ENCODE results near the gene FAU.
"Not testable (repeated sequence)": the region's sequence is repeated elsewhere in the genome, so short reads cannot be mapped to it uniquely, and the experiment has no call there.

Gene FAU

GRCh38 chr11:65126624-65127274 lies 4.8 kb upstream of the FAU start:
- TF ChIP-seq, protein P1, sequence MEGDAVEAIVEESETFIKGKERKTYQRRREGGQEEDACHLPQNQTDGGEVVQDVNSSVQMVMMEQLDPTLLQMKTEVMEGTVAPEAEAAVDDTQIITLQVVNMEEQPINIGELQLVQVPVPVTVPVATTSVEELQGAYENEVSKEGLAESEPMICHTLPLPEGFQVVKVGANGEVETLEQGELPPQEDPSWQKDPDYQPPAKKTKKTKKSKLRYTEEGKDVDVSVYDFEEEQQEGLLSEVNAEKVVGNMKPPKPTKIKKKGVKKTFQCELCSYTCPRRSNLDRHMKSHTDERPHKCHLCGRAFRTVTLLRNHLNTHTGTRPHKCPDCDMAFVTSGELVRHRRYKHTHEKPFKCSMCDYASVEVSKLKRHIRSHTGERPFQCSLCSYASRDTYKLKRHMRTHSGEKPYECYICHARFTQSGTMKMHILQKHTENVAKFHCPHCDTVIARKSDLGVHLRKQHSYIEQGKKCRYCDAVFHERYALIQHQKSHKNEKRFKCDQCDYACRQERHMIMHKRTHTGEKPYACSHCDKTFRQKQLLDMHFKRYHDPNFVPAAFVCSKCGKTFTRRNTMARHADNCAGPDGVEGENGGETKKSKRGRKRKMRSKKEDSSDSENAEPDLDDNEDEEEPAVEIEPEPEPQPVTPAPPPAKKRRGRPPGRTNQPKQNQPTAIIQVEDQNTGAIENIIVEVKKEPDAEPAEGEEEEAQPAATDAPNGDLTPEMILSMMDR (IDR thresholded peaks at IDR 0.05; ENCODE audit: control insufficient read depth, extremely low read depth, insufficient read depth), result no peak
- no peak for DNase-seq (ENCODE audit: low read depth)
- H3K4me3 ChIP-seq (ENCODE audit: low read depth, low read length), result no peak overlapping the region

- no peak for DNase-seq (ENCODE audit: low read depth)
- no peak overlapping the region for H3K4me3 ChIP-seq (ENCODE audit: low read depth, low read length)
- TF ChIP-seq, protein P1 (IDR thresholded peaks at IDR 0.05; ENCODE audit: control insufficient read depth, extremely low read depth, insufficient read depth), result no peak
These were observed 3.5 kb upstream of the FAU start for GRCh38 chr11:65125197-65126056.

DNA sequence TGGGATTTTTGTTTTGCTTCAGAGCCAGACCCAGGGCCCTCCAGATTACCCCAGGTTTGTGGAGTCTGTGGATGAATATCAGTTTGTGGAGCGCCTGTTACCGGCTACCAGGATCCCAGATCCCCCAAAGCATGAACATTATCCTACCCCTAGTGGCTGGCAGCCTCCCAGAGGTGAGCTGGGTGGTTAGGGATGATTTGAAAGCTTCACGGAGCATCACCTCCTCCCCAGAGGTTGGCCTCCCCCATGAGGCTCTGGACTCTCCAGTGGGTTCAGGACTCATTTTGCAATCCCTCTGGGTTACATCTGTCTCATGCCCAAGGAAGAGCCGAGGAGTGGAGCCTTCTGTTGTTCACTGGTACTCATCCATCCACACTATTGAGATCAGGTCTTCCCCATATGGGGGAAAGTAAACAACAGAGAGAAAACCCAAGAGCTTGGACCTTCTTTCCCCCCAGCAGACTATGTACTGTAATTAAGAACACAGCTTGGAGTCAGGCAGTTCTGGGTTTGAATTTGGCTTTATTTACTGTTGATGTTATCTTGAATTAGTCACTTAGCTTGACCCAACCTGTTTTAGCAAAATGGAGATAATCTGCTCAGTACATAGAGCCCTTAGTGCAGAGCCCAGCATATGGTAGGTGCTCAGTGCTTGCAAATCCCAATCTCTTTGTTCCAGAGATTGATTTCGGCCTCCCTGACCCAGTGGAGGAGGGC lies 2.7 kb upstream of the FAU start:
- H3K4me3 ChIP-seq (ENCODE audit: low read depth, low read length), result no peak overlapping the region
- no peak for DNase-seq (ENCODE audit: low read depth)
- TF ChIP-seq, protein P1 (IDR thresholded peaks at IDR 0.05; ENCODE audit: control insufficient read depth, extremely low read depth, insufficient read depth), result no peak

- DNase-seq (ENCODE audit: low read depth), result no peak
- peak overlapping the region; percentile 99 for H3K4me3 ChIP-seq (ENCODE audit: low read depth, low read length)
- TF ChIP-seq, protein P1 (IDR thresholded peaks at IDR 0.05; ENCODE audit: control insufficient read depth, extremely low read depth, insufficient read depth), result no peak
These were observed 478 bp downstream of the FAU start for GRCh38 chr11:65121447-65121864.

DNA sequence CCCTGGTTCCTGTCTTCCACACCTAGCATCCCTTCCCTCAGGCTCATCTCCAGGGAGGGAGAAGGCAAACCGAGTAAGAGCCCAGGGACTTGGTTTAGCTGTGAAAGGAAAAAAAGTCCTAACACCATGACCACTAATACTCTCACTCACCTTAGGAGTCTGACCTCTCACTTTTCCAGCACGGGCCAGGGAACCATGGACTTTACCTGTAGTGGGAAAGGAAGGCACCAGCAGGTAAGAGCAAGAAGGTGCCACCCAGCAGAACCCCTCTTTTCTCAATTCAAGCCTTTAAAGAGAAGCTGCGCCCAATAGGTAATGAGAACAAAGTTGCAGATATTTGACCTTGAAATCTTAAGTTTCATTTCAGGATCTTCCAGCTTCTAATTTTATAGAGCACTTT lies 1.1 kb downstream of the FAU start:
- TF ChIP-seq, protein P1 (IDR thresholded peaks at IDR 0.05; ENCODE audit: control insufficient read depth, extremely low read depth, insufficient read depth), result no peak
- peak overlapping the region; percentile 99 for H3K4me3 ChIP-seq (ENCODE audit: low read depth, low read length)
- DNase-seq (ENCODE audit: low read depth), result no peak

GRCh38 chr11:65119670-65119995 lies 2.3 kb downstream of the FAU start:
- H3K4me3 ChIP-seq (ENCODE audit: low read depth, low read length), result no peak overlapping the region
- TF ChIP-seq, protein P1 (IDR thresholded peaks at IDR 0.05; ENCODE audit: control insufficient read depth, extremely low read depth, insufficient read depth), result no peak
- DNase-seq (ENCODE audit: low read depth), result no peak

GRCh38 chr11:65118891-65119669 lies 2.9 kb downstream of the FAU start:
- DNase-seq (ENCODE audit: low read depth); H3K4me3 ChIP-seq (ENCODE audit: low read depth, low read length): not testable (repeated sequence)
